Adipocyte (in vitro differentiated cells): Measurements from ENCODE around the gene LSAMP.

Source experiments
- DNase-seq: peaks from one replicate; pipeline ENCODE4 v3.0.0-alpha.2; 2015; ENCODE audit warnings: low read depth
- H3K27me3 ChIP-seq: replicated peaks from 2 replicates; pipeline ENCODE4 v1.7.0; 2013; ENCODE audit warnings: mild to moderate bottlenecking, low read length, moderate library complexity; ENCODE audit not compliant: control insufficient read depth, insufficient read depth
- H3K36me3 ChIP-seq: 2 replicates; pipeline ENCODE4 v1.7.0; 2013; ENCODE audit warnings: low read length, mild to moderate bottlenecking, moderate library complexity; ENCODE audit not compliant: control insufficient read depth, insufficient read depth, severe bottlenecking
- H3K4me1 ChIP-seq: 2 replicates; pipeline ENCODE4 v1.7.0; 2013; ENCODE audit warnings: mild to moderate bottlenecking, low read length, moderate library complexity; ENCODE audit not compliant: control insufficient read depth, insufficient read depth
- H3K4me3 ChIP-seq: 2 replicates; pipeline ENCODE4 v1.7.0; 2013; ENCODE audit warnings: mild to moderate bottlenecking, low read length, moderate library complexity
- H3K9ac ChIP-seq: 2 replicates; pipeline ENCODE4 v1.7.0; 2013; ENCODE audit warnings: mild to moderate bottlenecking, low read length, moderate library complexity
- H3K9me3 ChIP-seq: 2 replicates; pipeline ENCODE4 v1.7.0; 2013; ENCODE audit warnings: mild to moderate bottlenecking, low read length, moderate library complexity; ENCODE audit not compliant: control insufficient read depth

Gene LSAMP

GRCh38 chr3:115871735-115872134 is 573.6 kb downstream of the LSAMP start:
- DNase-seq = no peak
- no peaks in the 10 kb centered on the region for H3K36me3 ChIP-seq
- H3K9me3 ChIP-seq = no peaks in the 10 kb centered on the region
- no peak overlapping the region for H3K9ac ChIP-seq
- H3K27me3 ChIP-seq = no peaks in the 10 kb centered on the region
- H3K4me3 ChIP-seq = no peak overlapping the region
- H3K4me1 ChIP-seq = peaks cover under 1% of the 10 kb centered on the region

GRCh38 chr3:115864911-115865310 is 580.4 kb downstream of the LSAMP start:
- H3K4me1 ChIP-seq = no peaks in the 10 kb centered on the region
- no peak overlapping the region for H3K9ac ChIP-seq
- H3K36me3 ChIP-seq = no peaks in the 10 kb centered on the region
- H3K4me3 ChIP-seq = no peak overlapping the region
- no peaks in the 10 kb centered on the region for H3K9me3 ChIP-seq
- DNase-seq = peak; percentile 9
- H3K27me3 ChIP-seq = no peaks in the 10 kb centered on the region

GRCh38 chr3:115862849-115863248 is 582.4 kb downstream of the LSAMP start:
- Histone ChIP-seq H3K36me3 (no peaks in the 10 kb centered on the region), H3K9me3 (no peaks in the 10 kb centered on the region), H3K4me1 (no peaks in the 10 kb centered on the region), H3K9ac (no peak overlapping the region), H3K27me3 (no peaks in the 10 kb centered on the region), H3K4me3 (no peak overlapping the region)
- DNase-seq = no peak

DNA sequence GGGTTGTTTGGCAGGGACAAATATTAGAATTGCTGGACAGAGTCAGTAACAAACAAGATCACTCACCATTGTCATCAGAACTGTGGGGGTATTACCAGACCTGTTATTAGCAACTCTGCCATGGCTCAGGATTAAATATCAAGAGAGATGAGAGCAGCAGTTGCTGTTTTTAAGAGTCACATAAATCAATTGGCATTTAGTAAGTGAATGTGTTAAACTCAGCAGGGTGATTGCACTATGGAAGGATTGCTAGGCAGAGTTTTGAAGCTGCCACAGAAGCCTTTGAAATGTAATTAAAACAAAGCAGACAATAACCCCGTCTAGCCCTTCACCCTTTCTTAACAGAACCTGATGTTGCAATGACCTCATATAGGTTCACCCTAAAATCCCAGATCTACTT is 583.2 kb downstream of the LSAMP start:
- no peaks in the 10 kb centered on the region for H3K4me1 ChIP-seq
- no peaks in the 10 kb centered on the region for H3K27me3 ChIP-seq
- H3K36me3 ChIP-seq = no peaks in the 10 kb centered on the region
- DNase-seq = no peak
- H3K9ac ChIP-seq = no peak overlapping the region
- H3K4me3 ChIP-seq = no peak overlapping the region
- no peaks in the 10 kb centered on the region for H3K9me3 ChIP-seq

GRCh38 chr3:115861166-115861733 is 584.0 kb downstream of the LSAMP start:
- no peak overlapping the region for H3K9ac ChIP-seq
- no peak for DNase-seq
- no peak overlapping the region for H3K4me3 ChIP-seq
- no peaks in the 10 kb centered on the region for H3K27me3 ChIP-seq
- no peaks in the 10 kb centered on the region for H3K9me3 ChIP-seq
- H3K36me3 ChIP-seq = no peaks in the 10 kb centered on the region
- no peaks in the 10 kb centered on the region for H3K4me1 ChIP-seq

DNA sequence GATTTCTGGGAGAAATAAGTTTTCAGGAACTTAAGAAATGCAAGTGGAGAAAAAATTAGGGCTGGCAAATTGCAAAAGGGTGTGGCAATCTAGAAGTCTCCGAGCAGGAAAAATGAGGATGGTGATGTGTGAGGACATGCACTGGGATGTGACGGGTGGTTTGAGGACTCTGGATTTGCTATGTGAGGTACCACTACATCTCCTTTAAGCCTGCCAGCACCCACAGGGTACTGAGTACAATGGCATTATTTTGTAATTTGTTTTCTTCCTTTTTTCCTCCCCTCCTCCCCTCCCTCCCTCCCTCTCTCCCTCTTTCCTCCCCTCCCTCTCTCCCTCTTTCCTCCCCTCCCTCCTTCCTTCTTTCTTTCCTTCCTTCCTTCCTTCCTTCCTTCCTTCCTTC is 584.5 kb downstream of the LSAMP start:
- Histone ChIP-seq H3K36me3 (no peaks in the 10 kb centered on the region), H3K9ac (no peak overlapping the region), H3K4me3 (no peak overlapping the region), H3K9me3 (no peaks in the 10 kb centered on the region), H3K27me3 (no peaks in the 10 kb centered on the region), H3K4me1 (no peaks in the 10 kb centered on the region)
- no peak for DNase-seq

GRCh38 chr3:115859002-115859807 is 586.1 kb downstream of the LSAMP start:
- Histone ChIP-seq H3K9ac (no peak overlapping the region), H3K36me3 (no peaks in the 10 kb centered on the region), H3K4me3 (no peak overlapping the region), H3K4me1 (no peaks in the 10 kb centered on the region), H3K9me3 (no peaks in the 10 kb centered on the region), H3K27me3 (no peaks in the 10 kb centered on the region)
- DNase-seq = no peak

GRCh38 chr3:115857518-115858136 is 587.7 kb downstream of the LSAMP start:
- Histone ChIP-seq H3K9ac (no peak overlapping the region), H3K27me3 (no peaks in the 10 kb centered on the region), H3K4me1 (no peaks in the 10 kb centered on the region), H3K9me3 (no peaks in the 10 kb centered on the region), H3K36me3 (no peaks in the 10 kb centered on the region), H3K4me3 (no peak overlapping the region)
- DNase-seq = no peak

GRCh38 chr3:115855911-115856310 is 589.4 kb downstream of the LSAMP start:
- Histone ChIP-seq H3K9ac (no peak overlapping the region), H3K36me3 (no peaks in the 10 kb centered on the region), H3K27me3 (no peaks in the 10 kb centered on the region), H3K4me1 (no peaks in the 10 kb centered on the region), H3K4me3 (no peak overlapping the region), H3K9me3 (no peaks in the 10 kb centered on the region)
- DNase-seq = no peak

DNA sequence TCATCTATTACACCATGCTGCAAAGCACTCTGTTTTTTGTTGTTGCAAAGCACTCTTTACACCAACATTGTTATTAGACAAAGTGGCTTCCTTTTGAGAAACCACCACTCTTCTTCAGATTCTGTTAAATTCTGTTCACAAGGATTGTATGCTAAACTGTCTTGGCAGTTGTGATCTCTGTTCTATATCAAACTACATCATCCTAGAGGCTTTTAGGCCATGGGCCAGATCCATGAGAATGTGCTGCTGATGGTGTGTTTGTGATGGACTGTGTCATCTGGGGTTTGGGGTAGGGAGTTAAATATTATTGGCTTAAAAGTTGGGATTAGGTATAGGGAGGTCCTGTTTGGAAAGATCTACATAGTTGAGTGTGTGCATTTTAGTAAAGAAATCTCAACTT is 592.2 kb downstream of the LSAMP start:
- H3K4me1 ChIP-seq = no peaks in the 10 kb centered on the region
- no peaks in the 10 kb centered on the region for H3K27me3 ChIP-seq
- no peak overlapping the region for H3K4me3 ChIP-seq
- H3K9ac ChIP-seq = no peak overlapping the region
- H3K9me3 ChIP-seq = no peaks in the 10 kb centered on the region
- no peak for DNase-seq
- no peaks in the 10 kb centered on the region for H3K36me3 ChIP-seq

DNA sequence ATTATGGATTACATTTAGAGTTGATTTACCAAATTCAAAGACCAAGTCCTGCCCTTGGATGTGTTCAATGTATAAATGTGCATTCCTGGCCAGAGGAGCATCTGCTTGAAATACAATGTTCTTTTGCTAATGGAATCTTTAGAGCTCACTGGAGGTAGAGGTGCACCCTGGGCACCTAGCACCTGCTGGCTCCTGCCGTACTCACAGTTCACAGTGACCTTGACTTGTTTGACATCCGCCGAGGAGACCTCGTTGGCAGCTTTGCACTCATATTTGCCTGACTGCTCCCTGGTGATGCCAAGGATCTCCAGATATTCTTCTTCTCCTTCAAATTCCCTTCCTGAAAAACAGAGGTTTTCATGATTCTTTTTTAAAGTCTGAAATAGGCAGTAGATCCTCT is 593.0 kb downstream of the LSAMP start:
- H3K36me3 ChIP-seq = no peaks in the 10 kb centered on the region
- no peak overlapping the region for H3K9ac ChIP-seq
- H3K4me1 ChIP-seq = no peaks in the 10 kb centered on the region
- H3K27me3 ChIP-seq = no peaks in the 10 kb centered on the region
- no peak overlapping the region for H3K4me3 ChIP-seq
- no peaks in the 10 kb centered on the region for H3K9me3 ChIP-seq
- no peak for DNase-seq
